ENCODE measurements around the gene SNAI1. TPM values are rescaled to one million over a fixed set of nuclear protein-coding genes. Genes with fewer than 3 reads are reported as not detected.

Gene SNAI1
- total RNA-seq: 1 to 10 TPM; 1.1 to 9.0 (median 1.7) TPM
- polyA plus RNA-seq: 1 to 10 TPM in 1 of 2 donors, under 1 TPM in 1; 0.95 to 5.5 TPM
- long read RNA-seq, donor 1: 0 reads
- long read RNA-seq, donor 2, partial matches to known transcripts: 0 of 1 reads
- long read RNA-seq, donor 2, other reads (novel, unspliced or antisense): 0 of 1 reads
- long read RNA-seq, donor 3, partial matches to known transcripts: 1 of 2 reads
- long read RNA-seq, donor 3, other reads (novel, unspliced or antisense): 0 of 2 reads

DNA sequence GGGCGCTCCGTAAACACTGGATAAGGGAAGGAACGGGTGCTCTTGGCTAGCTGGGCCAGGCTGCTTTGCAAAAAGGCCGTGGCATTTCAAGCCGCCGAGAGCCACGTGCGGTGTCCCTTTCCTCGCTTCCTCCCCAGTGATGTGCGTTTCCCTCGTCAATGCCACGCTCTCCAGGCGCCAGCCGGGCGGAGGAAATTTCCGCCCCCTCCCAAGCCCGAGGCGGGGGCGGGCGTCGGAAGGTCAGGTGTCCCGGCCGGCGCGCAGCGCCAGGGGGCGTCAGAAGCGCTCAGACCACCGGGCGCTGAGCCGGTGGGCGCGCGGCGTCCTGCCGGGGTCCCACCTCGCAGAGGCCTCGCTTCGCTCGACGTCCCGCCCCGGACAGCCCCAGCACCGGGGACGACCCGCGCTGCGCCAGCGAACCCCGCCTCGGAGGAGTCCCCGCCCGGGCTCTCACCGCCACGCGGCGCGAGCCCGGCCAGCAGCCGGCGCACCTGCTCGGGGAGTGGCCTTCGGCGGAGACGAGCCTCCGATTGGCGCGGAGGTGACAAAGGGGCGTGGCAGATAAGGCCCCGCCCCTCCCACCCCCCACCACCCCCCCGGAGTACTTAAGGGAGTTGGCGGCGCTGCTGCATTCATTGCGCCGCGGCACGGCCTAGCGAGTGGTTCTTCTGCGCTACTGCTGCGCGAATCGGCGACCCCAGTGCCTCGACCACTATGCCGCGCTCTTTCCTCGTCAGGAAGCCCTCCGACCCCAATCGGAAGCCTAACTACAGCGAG, at the start of gene SNAI1:
Gene SNAI1, plus strand, starts transcription at position 635 of the 777 bp plus-strand sequence. Its CDS starts 80 bp downstream, at position 715.
- H3K9me3 ChIP-seq: no peaks in the 10 kb centered on the region
- H3K27me3 ChIP-seq: no peaks in the 10 kb centered on the region
- intact Hi-C loops (cut with DNase I): loop anchor here (2.0 to 10.0 kb wide), 6 partner anchors 88 to 602 kb away; partner anchors contain the start of gene PEDS1 (in 1 of the 4)
- WGBS, 3 donors: 1 to 5% (median 4%) methylated on average over 43 to 90 of the region's 90 CpGs
- TF ChIP-seq, protein P1, sequence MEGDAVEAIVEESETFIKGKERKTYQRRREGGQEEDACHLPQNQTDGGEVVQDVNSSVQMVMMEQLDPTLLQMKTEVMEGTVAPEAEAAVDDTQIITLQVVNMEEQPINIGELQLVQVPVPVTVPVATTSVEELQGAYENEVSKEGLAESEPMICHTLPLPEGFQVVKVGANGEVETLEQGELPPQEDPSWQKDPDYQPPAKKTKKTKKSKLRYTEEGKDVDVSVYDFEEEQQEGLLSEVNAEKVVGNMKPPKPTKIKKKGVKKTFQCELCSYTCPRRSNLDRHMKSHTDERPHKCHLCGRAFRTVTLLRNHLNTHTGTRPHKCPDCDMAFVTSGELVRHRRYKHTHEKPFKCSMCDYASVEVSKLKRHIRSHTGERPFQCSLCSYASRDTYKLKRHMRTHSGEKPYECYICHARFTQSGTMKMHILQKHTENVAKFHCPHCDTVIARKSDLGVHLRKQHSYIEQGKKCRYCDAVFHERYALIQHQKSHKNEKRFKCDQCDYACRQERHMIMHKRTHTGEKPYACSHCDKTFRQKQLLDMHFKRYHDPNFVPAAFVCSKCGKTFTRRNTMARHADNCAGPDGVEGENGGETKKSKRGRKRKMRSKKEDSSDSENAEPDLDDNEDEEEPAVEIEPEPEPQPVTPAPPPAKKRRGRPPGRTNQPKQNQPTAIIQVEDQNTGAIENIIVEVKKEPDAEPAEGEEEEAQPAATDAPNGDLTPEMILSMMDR (IDR thresholded peaks at IDR 0.05): peak in 2 of 3 donors; percentile 65 to 70
- TF ChIP-seq EP300 (IDR thresholded peaks at IDR 0.05) (no peak), POLR2A (IDR thresholded peaks at IDR 0.05) (peak; percentile 76)
- H3K27ac ChIP-seq: no peak within 1 kb of the TSS
- no peaks in the 10 kb centered on the region for H3K36me3 ChIP-seq
- H3K4me3 ChIP-seq: peak within 1 kb of the TSS; percentile 32
- peaks cover 14% of the 10 kb centered on the region for H3K4me1 ChIP-seq (ENCODE audit: insufficient read depth)
- peak; percentile 80 to 85 (median 83) for DNase-seq

DNA sequence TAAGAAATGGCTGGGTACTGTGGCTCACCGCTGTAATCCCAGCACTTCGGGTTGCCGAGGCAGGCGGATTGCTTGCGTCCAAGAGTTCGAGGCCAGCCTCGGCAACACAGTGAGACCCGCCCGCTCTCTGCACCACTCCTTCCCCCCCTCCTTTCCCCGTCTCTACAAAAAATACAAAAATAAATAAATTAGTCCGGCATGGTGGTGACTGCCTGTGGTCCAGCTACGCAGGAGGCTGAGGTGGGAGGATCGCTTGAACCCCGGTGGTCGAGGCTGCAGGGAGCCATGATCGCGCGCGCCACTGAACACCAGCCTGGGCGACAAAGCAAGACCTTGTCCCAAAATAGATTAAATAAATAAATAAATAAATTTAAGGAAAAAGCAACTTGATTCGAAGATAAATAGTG, 47.0 kb upstream of the SNAI1 start:
- H3K4me3 ChIP-seq: peak overlapping the region; percentile 89
- intact Hi-C loops (cut with DNase I): loop anchor here in 1 of 4 donors (10.0 kb wide), 1 partner anchor 321 kb away; no protein-coding TSS in a partner anchor
- no peak for DNase-seq
- no peaks in the 10 kb centered on the region for H3K36me3 ChIP-seq
- peak overlapping the region; percentile 2 to 80 for H3K27ac ChIP-seq
- TF ChIP-seq EP300 (IDR thresholded peaks at IDR 0.05) (no peak), POLR2A (IDR thresholded peaks at IDR 0.05) (no peak)
- TF ChIP-seq, protein P1 (IDR thresholded peaks at IDR 0.05): no peak
- peaks cover 19% of the 10 kb centered on the region for H3K4me1 ChIP-seq (ENCODE audit: insufficient read depth)
- H3K27me3 ChIP-seq: no peaks in the 10 kb centered on the region
- WGBS, 3 donors: 6 to 14% (median 6%) methylated on average over 21 of the region's 21 CpGs
- no peaks in the 10 kb centered on the region for H3K9me3 ChIP-seq

DNA sequence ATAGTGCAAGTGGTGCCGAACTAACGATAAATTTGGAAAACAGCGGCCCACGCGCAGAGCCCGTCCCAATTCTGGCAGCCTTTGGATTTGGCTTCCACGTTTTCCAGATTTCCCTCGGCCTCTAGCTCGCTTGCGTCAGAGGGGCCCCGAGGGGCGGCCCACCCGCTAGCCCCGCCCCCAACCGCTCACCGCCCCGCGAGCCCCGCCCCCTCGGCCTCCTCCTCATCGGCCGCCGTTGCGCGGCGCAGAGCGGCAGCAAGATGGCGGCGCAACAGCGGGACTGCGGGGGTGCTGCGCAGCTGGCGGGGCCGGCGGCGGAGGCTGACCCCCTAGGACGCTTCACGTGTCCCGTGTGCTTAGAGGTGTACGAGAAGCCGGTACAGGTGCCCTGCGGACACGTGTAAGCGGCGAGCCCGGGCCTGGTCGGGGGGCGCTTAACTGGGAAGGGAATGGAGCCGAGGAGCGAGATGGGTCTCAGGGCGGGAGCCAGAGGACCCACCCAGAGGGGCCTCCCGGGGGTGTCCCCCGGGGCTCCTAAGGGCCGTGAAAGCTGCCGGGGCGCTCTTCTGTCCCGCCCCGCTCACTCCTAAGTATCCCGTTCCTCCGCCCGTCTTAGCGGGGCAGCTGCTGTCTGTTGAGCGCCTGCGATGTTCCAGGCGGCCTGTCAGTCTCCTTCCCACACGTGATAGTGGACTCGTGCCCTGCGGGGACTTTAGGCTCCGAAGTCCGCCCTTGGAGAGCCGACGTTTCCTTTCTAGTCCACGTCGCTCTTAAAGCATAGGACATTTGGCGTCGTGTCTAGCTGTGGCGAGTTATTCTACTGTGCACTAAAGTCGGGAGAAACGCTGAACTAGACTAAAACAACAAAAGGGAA, 46.4 kb upstream of the SNAI1 start, which contains the start of gene RNF114:
Gene RNF114, plus strand, starts transcription at position 245 of the 874 bp plus-strand sequence. Its CDS starts 16 bp downstream, at position 261.
- intact Hi-C loops (cut with DNase I): loop anchor here in 1 of 4 donors (10.0 kb wide), 1 partner anchor 322 kb away; no protein-coding TSS in a partner anchor
- H3K9me3 ChIP-seq: no peaks in the 10 kb centered on the region
- H3K36me3 ChIP-seq: no peaks in the 10 kb centered on the region
- H3K27ac ChIP-seq: peak within 1 kb of the TSS; percentile 75 to 80
- DNase-seq: peak; percentile 89 to 96 (median 94)
- peak within 1 kb of the TSS; percentile 89 for H3K4me3 ChIP-seq
- TF ChIP-seq POLR2A (IDR thresholded peaks at IDR 0.05) (peak; percentile 97), EP300 (IDR thresholded peaks at IDR 0.05) (no peak)
- TF ChIP-seq, protein P1 (IDR thresholded peaks at IDR 0.05): peak in 1 of 3 donors; percentile 27
- WGBS, 3 donors: 0 to 1% (median 0%) methylated on average over 65 to 79 of the region's 79 CpGs
- H3K4me1 ChIP-seq (ENCODE audit: insufficient read depth): peaks cover 19% of the 10 kb centered on the region
- no peaks in the 10 kb centered on the region for H3K27me3 ChIP-seq

Measured in ovary (tissue), 10 donors.